ENCODE measurements around the gene HPCAL1.

Gene HPCAL1

GRCh38 chr2:10339647-10340592 lies 37.2 kb downstream of the HPCAL1 start:
- no peak overlapping the region for H3K4me3 ChIP-seq (ENCODE audit: low read depth, low read length)
- in situ Hi-C loops (cut with HindIII; ENCODE audit: low sequenced_read_pairs): no loop called here
- TF ChIP-seq CTCF (IDR thresholded peaks at IDR 0.05; ENCODE audit: low read depth, low read length, missing control alignments): no peak
- no peak for DNase-seq (ENCODE audit: low read depth)

GRCh38 chr2:10340593-10340975 lies 37.9 kb downstream of the HPCAL1 start:
- no peak for TF ChIP-seq CTCF (IDR thresholded peaks at IDR 0.05; ENCODE audit: low read depth, low read length, missing control alignments)
- no peak overlapping the region for H3K4me3 ChIP-seq (ENCODE audit: low read depth, low read length)
- in situ Hi-C loops (cut with HindIII; ENCODE audit: low sequenced_read_pairs): no loop called here
- DNase-seq (ENCODE audit: low read depth): no peak

- in situ Hi-C loops (cut with HindIII; ENCODE audit: low sequenced_read_pairs): no loop called here
- DNase-seq (ENCODE audit: low read depth): no peak
- TF ChIP-seq CTCF (IDR thresholded peaks at IDR 0.05; ENCODE audit: low read depth, low read length, missing control alignments): no peak
- no peak overlapping the region for H3K4me3 ChIP-seq (ENCODE audit: low read depth, low read length)
Measured at GRCh38 chr2:10341193-10341592, 38.5 kb downstream of the HPCAL1 start.

GRCh38 chr2:10342245-10342951 lies 39.7 kb downstream of the HPCAL1 start:
- no peak for DNase-seq (ENCODE audit: low read depth)
- no peak for TF ChIP-seq CTCF (IDR thresholded peaks at IDR 0.05; ENCODE audit: low read depth, low read length, missing control alignments)
- in situ Hi-C loops (cut with HindIII; ENCODE audit: low sequenced_read_pairs): no loop called here
- H3K4me3 ChIP-seq (ENCODE audit: low read depth, low read length): no peak overlapping the region

- in situ Hi-C loops (cut with HindIII; ENCODE audit: low sequenced_read_pairs): no loop called here
- no peak for TF ChIP-seq CTCF (IDR thresholded peaks at IDR 0.05; ENCODE audit: low read depth, low read length, missing control alignments)
- DNase-seq (ENCODE audit: low read depth): no peak
- H3K4me3 ChIP-seq (ENCODE audit: low read depth, low read length): no peak overlapping the region
Measured at GRCh38 chr2:10343191-10343590, 40.5 kb downstream of the HPCAL1 start.

- no peak for DNase-seq (ENCODE audit: low read depth)
- H3K4me3 ChIP-seq (ENCODE audit: low read depth, low read length): no peak overlapping the region
- TF ChIP-seq CTCF (IDR thresholded peaks at IDR 0.05; ENCODE audit: low read depth, low read length, missing control alignments): no peak
- in situ Hi-C loops (cut with HindIII; ENCODE audit: low sequenced_read_pairs): no loop called here
Measured at GRCh38 chr2:10343658-10344057, 41.0 kb downstream of the HPCAL1 start.

Measured in astrocyte of the cerebellum (primary cell).